Pericardium fibroblast (primary cell): ENCODE results near the gene COX19. TPM values are rescaled to one million over a fixed set of nuclear protein-coding genes. Genes with fewer than 3 reads are reported as not detected.

Source experiments
- total RNA-seq: library from RNA; depleted of rRNA; stranded (reverse); fragments of >200 nt; gene quantifications from 2 replicates; pipeline ENCODE4 v1.2.3, GENCODE V29; 2015

The COX19 gene, protein sequence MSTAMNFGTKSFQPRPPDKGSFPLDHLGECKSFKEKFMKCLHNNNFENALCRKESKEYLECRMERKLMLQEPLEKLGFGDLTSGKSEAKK
- total RNA-seq = 5.3 and 5.4 TPM in 2 replicates

DNA sequence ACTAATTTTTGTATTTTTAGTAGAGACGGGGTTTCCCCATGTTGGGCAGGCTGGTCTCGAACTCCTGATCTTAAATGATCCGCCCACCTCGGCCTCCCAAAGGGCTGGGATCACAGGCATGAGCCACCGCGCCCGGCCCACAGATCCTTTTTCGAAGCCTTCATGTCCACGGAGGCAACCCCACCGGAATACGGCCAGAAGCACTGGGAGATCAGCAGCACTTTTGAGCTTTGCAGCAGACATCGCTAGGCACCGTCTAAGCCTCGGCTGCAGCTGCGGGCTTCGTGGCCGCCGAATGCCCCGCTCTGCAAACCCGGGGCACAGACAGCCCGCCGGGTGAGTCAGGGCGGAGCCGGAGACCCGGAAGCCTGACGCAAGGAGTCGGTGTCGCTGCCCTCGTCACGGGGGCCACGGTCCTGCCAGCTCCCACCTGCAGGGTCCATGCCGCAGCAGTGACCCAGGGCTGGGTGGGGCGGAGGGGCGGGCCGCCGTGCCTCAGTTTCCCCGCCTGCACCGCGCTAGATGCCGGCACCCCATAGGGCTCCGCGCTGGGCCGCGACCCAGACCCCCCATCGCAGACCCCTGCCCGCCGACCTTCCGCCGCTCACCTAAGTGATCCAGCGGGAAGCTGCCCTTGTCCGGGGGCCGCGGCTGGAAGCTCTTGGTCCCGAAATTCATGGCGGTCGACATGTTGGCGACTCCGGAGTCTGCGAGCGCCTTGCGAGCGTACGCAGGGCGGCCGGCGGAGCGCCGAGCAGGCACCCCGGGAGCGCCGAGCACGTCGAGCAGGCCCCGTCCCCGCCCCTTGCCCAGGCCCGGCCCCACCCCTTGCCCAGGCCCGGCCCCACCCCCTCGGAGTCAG lies at the start of gene COX19:
Gene COX19 (minus strand): TSS at position 730 of the 862 bp plus-strand sequence. CDS start 40 bp downstream, at position 690.

DNA sequence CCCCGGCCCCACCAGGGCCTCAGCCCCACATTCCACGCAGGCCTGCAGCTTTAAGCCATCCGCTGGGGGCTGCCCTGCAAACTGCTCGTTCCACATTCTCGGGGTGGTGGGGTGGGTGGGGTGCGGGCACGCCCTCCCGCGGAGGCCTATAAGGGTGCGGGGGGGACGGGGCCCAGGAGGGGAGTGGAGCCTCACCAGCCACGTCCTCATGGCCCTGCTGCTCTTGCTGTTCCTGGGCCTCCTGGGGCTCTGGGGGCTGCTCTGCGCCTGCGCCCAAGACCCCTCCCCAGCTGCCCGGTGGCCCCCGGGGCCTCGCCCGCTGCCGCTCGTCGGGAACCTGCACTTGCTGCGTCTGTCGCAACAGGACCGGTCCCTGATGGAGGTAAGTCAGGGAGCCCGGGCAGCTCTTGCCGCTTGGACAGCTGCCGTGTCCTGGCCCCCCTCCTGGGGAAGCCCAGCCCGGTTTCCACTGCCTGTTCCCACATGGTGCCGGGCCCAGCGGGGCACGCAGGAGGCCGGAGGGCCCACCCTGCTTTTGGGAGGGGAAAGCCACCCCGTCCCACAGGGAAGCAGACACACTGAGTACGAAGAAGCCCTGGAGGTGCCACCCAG lies 7.8 kb upstream of the COX19 start, which contains the start of gene CYP2W1:
Gene CYP2W1 (plus strand): TSS at position 178 of the 612 bp plus-strand sequence. CDS start 31 bp downstream, at position 209.

DNA sequence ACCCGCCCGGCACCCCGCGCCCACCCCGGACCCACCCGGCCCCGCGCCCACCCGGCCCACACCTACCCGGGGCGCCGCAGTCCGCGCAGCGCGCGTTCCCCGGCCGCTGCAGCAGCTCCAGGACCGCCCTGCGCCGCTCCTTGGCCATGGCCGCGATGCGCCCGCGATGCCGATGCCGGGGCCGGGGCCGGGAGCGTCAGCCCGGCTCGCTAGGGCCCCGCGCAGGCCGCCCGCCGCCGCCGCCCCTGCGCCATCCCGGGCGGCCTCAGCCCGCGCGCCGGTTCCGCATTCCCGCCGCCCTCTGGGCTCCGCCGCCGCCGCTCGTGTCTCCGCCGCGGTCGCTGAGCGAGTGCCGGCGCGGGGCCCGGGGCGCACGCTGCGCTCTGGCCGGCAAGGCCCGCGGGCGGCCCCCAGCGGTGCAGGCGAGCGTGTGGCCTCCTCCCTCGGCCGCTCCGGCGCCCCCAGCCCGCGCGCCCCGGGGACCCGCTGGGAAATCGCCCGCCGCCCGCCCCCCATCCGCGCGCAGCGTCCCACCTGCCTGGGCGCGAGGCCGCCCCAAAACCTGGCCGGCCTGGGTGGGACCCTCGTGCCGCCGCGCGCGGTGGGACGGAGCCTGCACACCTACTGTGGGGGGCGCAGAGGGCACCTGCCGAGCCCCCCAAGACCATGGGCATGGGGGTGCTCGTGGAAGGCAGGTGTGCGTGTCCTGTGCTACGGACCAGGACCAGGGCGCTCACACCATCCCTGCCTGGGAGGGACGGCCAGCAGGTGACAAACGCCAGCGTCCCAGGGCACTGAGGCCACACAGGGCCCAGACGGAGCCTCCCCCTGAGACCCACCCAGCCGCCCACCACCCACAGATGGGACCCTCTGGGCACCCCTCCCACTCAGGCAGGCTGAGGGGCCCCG lies 20.8 kb downstream of the COX19 start, which contains the start of gene ADAP1:
Gene ADAP1 (minus strand): TSS at position 351 of the 909 bp plus-strand sequence. CDS start 203 bp downstream, at position 148.

Other genes starting within 250 kb of the COX19 start
- 18.6 and 19.9 TPM in 2 replicates for gene DNAAF5, start 248.8 kb downstream of the COX19 start, total RNA-seq
- gene PRKAR1B, start 248.3 kb downstream of the COX19 start, total RNA-seq = 16.2 and 16.3 TPM in 2 replicates
- 68.3 and 97.2 TPM in 2 replicates for gene SUN1, start 143.1 kb downstream of the COX19 start, total RNA-seq
- gene GET4, start 99.0 kb downstream of the COX19 start, total RNA-seq = 17.1 and 18.3 TPM in 2 replicates
- 5.8 and 9.0 TPM in 2 replicates for gene ADAP1, start 20.9 kb downstream of the COX19 start, total RNA-seq
- 0.12 and 4.8 TPM in 2 replicates for gene CYP2W1, start 7.6 kb upstream of the COX19 start, total RNA-seq
- 5.4 and 18.6 TPM in 2 replicates for gene GPR146, start 69.0 kb upstream of the COX19 start, total RNA-seq
- 3.4 and 8.3 TPM in 2 replicates for gene GPER1, start 112.6 kb upstream of the COX19 start, total RNA-seq
- gene ZFAND2A, start 184.6 kb upstream of the COX19 start, total RNA-seq = 9.0 and 12.8 TPM in 2 replicates